Measurements from ENCODE around the gene SLC51B.

DNA sequence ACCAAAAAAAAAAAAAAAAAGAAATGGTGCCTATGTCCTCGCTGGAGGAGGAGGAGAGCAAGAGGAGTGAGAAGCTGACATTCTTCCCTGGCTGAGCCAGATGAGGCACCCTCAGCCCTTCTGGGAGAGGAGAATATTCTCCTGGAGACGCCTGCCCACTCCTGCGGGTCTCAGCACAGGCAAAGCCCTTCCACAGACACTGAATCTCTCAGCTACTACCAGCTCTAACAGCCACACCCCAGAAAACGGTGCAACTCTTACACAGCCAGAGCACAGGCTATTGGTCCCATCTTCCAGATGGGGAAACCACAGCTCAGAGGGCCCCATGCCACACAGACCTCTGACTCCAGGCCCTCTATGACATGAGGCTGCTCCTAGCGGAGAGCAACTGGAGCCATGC, 16.9 kb downstream of the SLC51B start:
- TF ChIP-seq, protein P1, sequence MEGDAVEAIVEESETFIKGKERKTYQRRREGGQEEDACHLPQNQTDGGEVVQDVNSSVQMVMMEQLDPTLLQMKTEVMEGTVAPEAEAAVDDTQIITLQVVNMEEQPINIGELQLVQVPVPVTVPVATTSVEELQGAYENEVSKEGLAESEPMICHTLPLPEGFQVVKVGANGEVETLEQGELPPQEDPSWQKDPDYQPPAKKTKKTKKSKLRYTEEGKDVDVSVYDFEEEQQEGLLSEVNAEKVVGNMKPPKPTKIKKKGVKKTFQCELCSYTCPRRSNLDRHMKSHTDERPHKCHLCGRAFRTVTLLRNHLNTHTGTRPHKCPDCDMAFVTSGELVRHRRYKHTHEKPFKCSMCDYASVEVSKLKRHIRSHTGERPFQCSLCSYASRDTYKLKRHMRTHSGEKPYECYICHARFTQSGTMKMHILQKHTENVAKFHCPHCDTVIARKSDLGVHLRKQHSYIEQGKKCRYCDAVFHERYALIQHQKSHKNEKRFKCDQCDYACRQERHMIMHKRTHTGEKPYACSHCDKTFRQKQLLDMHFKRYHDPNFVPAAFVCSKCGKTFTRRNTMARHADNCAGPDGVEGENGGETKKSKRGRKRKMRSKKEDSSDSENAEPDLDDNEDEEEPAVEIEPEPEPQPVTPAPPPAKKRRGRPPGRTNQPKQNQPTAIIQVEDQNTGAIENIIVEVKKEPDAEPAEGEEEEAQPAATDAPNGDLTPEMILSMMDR (conservative IDR thresholded peaks at IDR 0.05; ENCODE audit: low read length) = no peak
- no peak for TF ChIP-seq EZH2phosphoT487 (IDR thresholded peaks at IDR 0.05; ENCODE audit: borderline replicate concordance)
